GM18526 (cell line): ENCODE measurements around the gene HDLBP.

ENCODE experiments used
- POLR2A ChIP-seq: IDR thresholded peaks from 3 replicates; pipeline ENCODE4 v1.6.1; 2011; ENCODE audit not compliant: insufficient read length; ENCODE audit errors: extremely low read depth

HDLBP gene

DNA sequence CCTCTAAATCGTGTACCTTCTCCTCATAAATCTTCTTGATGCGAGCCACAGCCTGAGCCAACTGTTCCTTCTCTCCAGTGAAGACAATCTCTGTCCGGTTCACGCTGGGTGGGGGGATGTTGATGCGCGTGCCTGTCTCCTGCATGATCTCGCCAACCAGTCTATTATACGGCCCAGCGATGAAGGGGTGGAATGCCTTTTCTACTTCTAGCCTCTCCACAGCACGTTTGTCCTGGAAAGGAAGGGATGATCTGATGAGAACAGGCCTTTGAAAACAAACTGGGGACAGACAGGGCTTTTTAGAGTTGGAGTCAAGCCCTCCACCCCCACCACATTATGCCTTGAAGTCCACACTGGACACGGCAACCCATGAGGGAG lies 59.3 kb downstream of the HDLBP start:
- no peak for TF ChIP-seq POLR2A

DNA sequence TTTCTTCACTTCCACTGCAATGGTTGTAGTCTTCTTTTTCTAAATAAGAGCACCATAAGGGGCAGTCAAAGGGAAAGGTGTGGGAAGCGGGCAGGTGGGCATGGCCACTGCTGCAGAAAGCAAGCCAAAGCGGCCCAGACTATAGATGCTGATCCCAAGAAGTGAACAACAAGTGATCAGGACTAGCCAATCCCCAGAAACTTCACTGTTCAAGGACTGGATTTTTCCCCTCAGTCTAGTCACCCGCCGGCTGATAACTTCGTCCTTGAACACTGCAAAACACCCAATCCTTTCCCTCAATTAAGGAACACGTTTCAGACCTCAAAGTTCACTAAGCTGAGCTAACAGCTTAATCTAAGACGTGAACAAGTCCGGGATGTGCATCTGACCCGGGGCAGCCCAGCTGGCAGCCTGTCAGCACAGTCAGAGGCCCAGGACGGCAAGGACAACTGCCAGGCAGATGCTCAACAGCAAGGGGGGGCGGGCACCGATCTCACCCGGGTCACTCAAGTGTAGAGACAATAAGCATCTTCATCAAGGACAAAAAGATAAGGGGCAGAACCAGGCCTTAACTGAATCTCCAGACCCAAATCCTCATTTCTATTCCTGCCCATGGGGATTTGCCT lies 59.8 kb downstream of the HDLBP start:
- TF ChIP-seq POLR2A: no peak

DNA sequence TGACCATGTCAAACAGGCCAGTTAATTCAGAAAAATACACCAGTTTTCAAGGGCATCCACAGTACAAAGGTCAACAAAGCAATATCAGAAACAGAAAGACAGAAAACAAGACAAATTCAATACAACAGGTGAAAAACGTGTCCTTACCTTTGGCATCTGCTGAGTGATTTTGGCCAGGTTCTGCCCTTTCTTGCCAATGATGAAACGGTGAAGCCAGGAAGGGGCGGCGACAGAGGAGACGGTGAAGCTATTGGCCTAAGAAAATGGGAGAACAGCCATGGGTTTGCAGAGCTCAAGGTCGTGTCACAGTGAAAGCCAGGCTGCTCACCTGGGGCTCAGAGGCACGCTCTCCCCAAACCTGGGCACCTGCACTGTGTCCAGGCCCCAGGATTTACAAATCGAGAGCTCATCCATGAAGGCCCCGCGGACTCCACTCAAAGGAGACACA lies 60.5 kb downstream of the HDLBP start:
- no peak for TF ChIP-seq POLR2A

DNA sequence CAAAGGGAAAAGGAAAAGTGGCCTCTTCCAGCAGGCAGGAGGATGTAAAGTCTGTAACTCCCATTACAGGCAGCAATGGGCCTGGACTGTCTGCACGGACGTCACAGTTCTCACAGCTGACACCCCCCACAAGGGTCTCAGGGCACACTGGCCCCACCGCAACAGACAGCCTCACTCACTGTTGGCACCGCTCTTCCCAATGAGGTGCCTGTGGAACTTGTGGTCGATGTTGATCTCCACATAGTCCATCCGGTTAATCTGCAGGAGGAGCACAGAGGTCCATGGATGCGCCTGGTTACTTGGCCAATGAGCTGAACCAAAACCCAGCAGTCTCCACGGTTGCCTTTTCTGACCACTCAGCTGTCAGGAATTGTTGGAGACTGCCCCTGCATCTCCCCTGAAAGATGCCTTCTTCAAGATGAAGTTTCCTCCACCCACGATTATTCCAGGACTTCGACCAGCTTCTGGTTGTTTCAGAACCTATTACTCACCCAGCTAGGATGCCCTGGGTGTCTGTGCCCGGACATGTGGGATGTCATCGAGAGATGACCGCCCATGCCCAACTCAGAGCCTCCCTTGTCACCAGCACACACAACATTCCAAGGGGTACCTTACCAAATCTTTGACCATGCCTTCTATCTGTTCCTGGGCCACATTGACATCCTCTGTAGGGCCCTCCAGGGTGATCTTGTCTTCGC lies 62.5 kb downstream of the HDLBP start:
- no peak for TF ChIP-seq POLR2A

DNA sequence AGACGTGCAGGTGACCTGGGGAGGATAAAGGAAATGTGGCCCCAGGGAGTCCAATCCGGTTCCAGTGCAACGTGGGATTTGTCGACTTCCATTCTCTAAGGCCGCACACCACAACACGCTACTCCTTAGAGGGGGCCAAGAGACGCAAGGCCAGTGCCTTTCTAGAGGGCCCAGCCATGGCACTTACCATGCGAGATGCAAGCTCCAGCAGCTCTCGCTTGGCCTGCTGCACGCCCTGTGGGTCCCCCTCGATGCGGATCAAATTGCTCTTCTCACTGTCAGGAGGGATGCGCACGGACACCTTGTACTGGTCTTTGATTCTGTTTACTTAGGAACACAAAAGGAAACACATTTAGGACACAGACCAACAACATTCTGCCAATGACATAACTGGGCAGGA lies 65.8 kb downstream of the HDLBP start:
- TF ChIP-seq POLR2A: no peak

DNA sequence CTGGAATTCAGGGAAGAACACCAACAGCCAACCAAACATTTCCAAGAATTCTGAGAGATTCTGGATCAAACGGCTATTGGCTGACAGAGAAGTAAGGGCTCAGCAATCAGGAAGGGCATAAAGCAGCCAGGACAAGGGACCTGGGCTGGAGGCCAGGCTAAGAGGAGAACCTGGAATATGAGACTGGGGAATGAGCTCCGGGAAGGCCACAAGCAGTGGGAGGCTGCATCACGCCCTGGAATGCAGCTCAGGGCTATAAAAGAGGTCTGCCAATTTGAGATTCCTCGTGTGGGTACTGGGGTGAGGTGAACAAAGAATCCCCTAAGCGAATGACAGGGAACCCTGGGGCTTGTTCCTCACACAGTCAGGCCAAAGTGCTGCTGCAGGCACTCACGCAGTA lies 66.6 kb downstream of the HDLBP start:
- no peak for TF ChIP-seq POLR2A

DNA sequence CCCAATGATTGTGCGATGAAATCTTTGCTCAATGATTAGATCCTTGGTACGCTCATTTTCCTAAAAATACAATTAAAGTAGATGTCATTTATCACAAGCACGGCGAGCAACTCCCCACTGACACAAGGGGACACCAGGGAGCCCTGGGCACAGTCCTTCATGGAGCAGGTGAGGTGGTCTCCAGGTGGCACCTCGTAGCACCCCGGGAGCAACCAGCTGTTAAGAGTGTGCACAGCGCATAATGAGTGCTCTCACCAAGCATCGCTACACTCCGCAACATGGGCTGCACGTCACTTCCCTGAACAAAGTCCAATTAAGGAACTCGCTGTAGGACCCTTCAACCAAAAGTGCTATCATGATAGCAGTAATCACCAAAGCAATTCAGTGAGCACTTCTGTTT lies 67.2 kb downstream of the HDLBP start:
- TF ChIP-seq POLR2A: no peak

DNA sequence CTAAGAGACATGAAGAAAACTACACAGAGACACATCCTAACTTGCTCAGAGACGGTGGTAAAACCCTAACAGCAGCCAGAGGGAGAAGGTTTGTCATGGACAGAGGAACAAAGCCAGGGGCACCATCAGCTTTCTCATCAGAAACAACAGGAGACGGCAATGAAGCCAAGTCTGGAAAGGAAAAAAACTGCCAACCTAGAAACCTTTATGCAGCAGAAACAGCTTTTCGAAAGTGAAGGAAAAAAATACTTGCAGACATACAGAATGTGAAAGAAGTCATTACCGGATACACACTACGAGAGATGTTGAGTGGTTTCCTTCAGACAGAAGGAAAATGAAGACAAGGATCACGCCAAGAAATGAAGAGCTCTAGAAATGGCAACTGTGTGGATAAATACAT lies 71.1 kb downstream of the HDLBP start:
- TF ChIP-seq POLR2A: no peak

DNA sequence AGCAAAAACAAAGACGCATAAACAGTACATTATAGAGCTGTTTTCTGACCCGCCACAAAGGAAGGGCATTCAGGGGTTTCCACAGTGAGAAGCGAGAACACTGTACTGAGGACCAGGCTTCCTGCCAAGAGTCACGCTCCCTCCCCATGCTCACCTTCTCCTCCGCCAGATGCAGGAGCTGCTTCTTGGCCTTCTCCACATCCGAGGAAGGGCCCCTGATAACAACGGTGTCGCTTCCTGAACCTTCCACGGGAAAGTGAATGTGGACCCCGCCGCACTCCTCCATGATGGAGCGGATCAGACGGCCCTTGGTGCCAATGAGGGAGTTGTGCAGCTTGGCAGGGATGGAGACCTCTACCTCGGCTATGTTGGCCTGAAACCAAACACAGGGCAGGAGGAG lies 73.2 kb downstream of the HDLBP start:
- TF ChIP-seq POLR2A: no peak

DNA sequence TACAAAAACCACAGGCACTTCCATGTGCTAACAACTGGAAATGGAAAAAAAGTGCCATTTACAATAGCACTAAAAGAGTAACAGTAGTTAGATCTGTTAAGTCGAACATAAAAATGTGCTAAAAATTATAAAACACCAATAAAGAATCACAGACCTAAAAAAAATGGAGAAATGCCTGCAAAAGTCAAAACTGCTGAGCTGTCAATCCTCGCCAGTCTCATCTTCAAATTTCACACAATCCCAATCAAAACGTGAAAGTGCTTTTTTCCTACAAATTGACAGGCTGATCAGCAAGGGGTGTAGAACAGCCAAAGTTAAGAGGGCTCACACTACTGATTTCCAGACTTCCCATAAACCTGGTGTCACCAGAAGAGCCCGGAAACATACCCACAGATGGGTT lies 73.8 kb downstream of the HDLBP start:
- no peak for TF ChIP-seq POLR2A

DNA sequence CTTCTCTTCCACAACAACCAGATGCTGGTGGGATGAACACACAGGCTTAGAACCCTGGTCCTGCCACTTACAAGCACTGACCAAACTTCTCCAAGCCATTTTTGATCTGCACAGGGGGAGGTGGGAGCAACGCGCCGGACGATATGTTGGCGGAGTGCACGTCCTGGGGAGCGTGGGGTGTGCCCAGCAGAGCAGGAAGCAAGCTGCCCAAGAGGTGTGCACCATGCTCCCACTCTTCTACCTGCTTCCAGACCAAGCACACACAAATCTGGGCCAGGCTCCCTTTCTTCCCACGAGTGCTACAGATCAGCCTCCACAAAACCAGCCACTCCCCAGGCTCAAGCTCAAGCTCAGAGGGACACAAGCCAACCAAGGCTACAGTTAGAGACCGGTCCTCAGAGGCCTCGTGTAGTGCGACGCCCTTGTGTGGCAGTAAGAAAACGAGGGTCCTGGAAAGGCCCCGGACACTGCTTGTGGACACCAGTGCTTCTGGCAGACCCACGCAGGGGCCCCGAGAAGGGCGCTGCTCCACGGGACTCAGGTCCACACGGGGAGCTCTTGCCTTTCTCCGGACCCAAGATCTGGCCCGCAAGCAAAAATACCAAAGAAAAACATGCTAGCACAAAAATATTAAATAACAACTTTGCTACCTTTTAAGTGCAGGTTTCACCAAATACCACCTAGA lies 75.0 kb downstream of the HDLBP start:
- no peak for TF ChIP-seq POLR2A

DNA sequence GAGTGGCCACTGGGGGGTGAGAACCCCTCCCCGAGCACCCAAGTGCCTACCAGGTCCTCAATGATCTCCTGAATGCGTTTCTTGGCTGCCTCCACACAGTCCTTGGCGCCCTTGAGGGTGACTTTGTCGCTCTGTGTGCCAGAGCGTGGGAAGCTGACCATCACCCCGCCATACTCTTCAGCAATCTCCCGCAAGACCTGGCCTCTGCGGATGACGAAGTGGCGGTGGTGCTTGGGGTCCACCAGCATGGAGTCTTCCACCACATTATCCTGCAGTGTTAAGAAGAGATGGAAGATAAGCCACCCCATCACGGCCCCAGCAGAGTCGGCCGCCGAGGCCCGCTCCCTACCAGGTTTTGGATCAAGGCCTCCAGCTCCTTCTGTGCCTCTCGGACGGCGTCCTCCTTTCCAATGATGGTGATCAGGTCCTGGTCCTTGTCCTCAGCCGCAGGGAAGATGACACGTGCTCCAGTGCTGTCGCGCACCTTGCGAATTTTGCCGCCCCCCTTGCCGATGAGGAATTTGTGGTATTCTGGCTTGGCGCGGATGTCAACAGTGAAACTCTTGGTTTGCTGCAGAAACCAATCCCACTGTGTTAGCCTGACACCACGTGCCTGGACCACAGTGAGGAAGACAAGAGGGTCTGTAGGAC lies 75.8 kb downstream of the HDLBP start:
- TF ChIP-seq POLR2A: no peak

DNA sequence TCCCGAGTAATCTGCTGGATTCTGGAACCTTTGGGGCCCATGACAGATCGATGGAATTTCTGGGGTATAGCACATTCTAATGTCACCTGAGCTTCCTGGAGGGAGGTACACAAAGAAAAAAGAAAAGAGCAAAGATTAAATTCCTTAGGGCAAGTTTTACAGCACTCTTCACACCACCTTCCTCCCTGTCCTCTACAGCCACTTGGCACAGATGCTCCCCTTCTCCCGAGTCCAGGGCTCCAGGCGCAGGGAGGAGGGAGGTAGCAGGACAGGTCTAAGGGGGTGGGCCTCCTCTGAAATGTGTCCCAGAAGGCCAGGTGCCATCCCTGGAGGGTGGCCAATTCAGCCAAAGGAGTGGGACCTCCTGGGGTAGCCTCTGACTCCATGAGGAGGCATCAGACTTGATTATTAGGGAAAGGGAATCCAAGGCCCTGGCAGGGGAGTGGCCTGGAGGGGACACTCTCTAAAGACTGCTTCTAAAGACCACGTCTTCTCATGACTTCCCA lies 76.7 kb downstream of the HDLBP start:
- no peak for TF ChIP-seq POLR2A

DNA sequence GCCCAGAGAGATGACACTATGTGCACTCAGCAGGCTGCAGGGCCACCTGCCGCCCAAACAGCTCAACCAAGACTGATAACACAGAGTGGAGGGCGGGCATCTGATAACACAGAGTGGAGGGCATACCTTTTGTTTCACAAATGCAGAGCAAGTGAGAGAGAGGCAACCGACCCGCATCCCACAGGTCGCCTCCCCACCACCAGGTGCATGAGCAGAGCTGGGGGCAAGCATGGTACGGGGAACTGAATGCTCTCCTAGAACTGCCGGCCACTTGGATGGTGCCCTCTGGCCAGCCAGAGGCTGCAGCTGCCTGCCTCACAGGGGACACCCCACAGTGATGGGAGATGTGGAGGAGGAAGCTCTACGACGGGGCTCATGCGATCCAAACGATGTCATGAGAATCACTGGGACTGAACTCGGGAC lies 77.5 kb downstream of the HDLBP start:
- no peak for TF ChIP-seq POLR2A

DNA sequence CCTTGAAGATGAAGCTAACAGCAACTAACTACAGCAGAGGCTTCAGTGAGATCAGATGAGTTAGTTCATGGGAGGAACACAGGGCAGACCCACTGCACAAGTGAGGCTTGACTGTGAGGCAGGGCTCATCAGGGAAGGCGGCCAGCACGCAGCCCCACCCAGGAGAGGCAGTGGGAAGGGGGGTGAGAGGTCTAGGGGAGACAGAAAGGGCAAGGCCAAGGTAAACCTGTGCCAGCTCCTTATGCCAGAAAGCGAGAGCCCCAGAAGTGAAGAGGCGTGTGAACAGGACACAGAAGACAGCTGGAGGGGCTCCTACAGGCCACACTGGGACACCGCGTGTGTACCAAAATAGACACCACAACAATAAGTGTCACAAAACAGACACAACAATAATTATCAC lies 78.4 kb downstream of the HDLBP start:
- TF ChIP-seq POLR2A: no peak
